Heart left ventricle (tissue), 16 donors: ENCODE data around the gene KCNJ13. TPM values are rescaled to one million over a fixed set of nuclear protein-coding genes. Genes with fewer than 3 reads are reported as not detected.

Experiments
- ATAC-seq, 4 donors: fragments of 200-7000 bp; cut with Tn5 transposase; one replicate each; pipeline ENCODE4 v1.9.1; 2020 to 2022; ENCODE audit warnings: moderate library complexity in 4 of 4, mild to moderate bottlenecking in 3 of 4, moderate number of reproducible peaks in 1 of 4
- DNase-seq, 5 donors: peaks; one replicate each; pipeline ENCODE4 v3.0.0-alpha.2; 2020
- H3K27ac ChIP-seq, 12 donors: fragments of 200-600 bp; sonication (generic) in 4 of 12; one replicate each; pipeline versions ENCODE4 v1.5.0 to v1.8.0; 2016 to 2022; ENCODE audit warnings: mild to moderate bottlenecking in 2 of 12
- H3K27me3 ChIP-seq, 9 donors: fragments of 200-600 bp; sonication (generic) in 2 of 9; one replicate each; pipeline versions ENCODE4 v1.5.1 to v1.8.0; 2016 to 2022; ENCODE audit warnings: mild to moderate bottlenecking in 3 of 9
- H3K36me3 ChIP-seq, 9 donors: fragments of 200-600 bp; sonication (generic) in 2 of 9; one replicate each; pipeline versions ENCODE4 v1.5.0 to v1.8.0; 2018 to 2022; ENCODE audit warnings: mild to moderate bottlenecking in 2 of 9
- H3K4me1 ChIP-seq, 12 donors: fragments of 200-600 bp; sonication (generic) in 4 of 12; one replicate each; pipeline versions ENCODE4 v1.5.0 to v1.8.0; 2016 to 2022; ENCODE audit warnings: mild to moderate bottlenecking in 3 of 12
- H3K4me3 ChIP-seq, 12 donors: fragments of 200-600 bp; sonication (generic) in 4 of 12; one replicate each; pipeline versions ENCODE4 v1.5.0 to v1.8.0; 2017 to 2022; ENCODE audit warnings: mild to moderate bottlenecking in 9 of 12, moderate library complexity in 4 of 12
- H3K9me3 ChIP-seq, 12 donors: fragments of 200-600 bp; sonication (generic) in 4 of 12; one replicate each; pipeline versions ENCODE4 v1.5.0 to v1.8.0; 2016 to 2022; ENCODE audit warnings: mild to moderate bottlenecking in 1 of 12
- CTCF ChIP-seq, 12 donors: fragments of 200-600 bp; sonication (generic) in 4 of 12; IDR thresholded peaks; one replicate each; pipeline versions ENCODE4 v1.5.0 to v1.8.0; 2018 to 2022; ENCODE audit warnings: antibody characterized with exemption in 12 of 12, mild to moderate bottlenecking in 5 of 12
- POLR2A ChIP-seq, 2 donors: fragments of 450-650 bp; IDR thresholded peaks; one replicate each; pipeline ENCODE4 v1.6.1; 2017; ENCODE audit warnings: antibody characterized with exemption in 2 of 2, mild to moderate bottlenecking in 2 of 2, moderate library complexity in 2 of 2
- WGBS, 4 donors: extraction: QIAGEN DNeasy Blood & Tissue Kit in 2 of 4; methylation state at CpG; one replicate each; pipeline versions ENCODE4 v1.1.5 to v1.1.7; 2013 to 2018; 5-methylcytosine and 5-hydroxymethylcytosine counted together
- intact Hi-C, 10 donors: fragments of 100-400 bp; cut with DNase I; formaldehyde crosslinking; loops; one replicate each; pipeline versions ENCODE4 v1.11.1 to v1.14.2; 2022
- polyA plus RNA-seq, 2 donors: library from polyadenylated mRNA; stranded (reverse); fragments of 200-250 nt; gene quantifications; one replicate each; pipeline ENCODE4 v1.2.3, GENCODE V29; 2013
- total RNA-seq, 9 donors: library from RNA; depleted of rRNA in 2 of 9; stranded (reverse); fragments of >200 nt in 2 of 9; fragmentation: NEBNext Ultra II Directional in 3 of 9; extraction: Animal tissue kit (Norgen Biotek cat#: 25700) in 3 of 9; gene quantifications; one replicate each; pipeline versions ENCODE4 v1.1.0 to v1.2.4, GENCODE V29; 2016 to 2023
- donor health status: ischemic (EF 13 %, LVEDD 7.1; RV severe dilation, severe dysfunction).
- donor health status: healthy with polysubstance abuse.
- donor health status: DM: no; HTN: yes; CAD: no.
- donor health status: DM: no; HTN: no; CAD: no.
- donor health status: ischemic (EF 25% LVEDD 6.9; RV normal size, moderate dysfunction).
- donor health status: ischemic (EF 25% LVEDD 5.7; RV mildly dilated, moderate dysfunction).
- donor health status: healthy.
- donor health status: DM: yes; HTN: yes; CAD: no.
- donor health status: ischemic (EF 35%, LVEDD 5.7; RV mildly dilated, moderate dysfunction).
- donor health status: nonischemic (EF 11% LVEDD 7.7; RV severe dilation, severe dysfunction).
- donor health status: DM: yes; HTN: yes; CAD: no.
- donor health status: PGD.
- donor health status: ischemic (EF 29% LVEDD 5.4; RV normal size, mild dysfunction).
- donor health status: nonischemic (EF 23%, LVEDD 6.1; RV moderate dilation, normal function).

The KCNJ13 gene
- total and polyA plus RNA-seq, 11 donors, result not detected

DNA sequence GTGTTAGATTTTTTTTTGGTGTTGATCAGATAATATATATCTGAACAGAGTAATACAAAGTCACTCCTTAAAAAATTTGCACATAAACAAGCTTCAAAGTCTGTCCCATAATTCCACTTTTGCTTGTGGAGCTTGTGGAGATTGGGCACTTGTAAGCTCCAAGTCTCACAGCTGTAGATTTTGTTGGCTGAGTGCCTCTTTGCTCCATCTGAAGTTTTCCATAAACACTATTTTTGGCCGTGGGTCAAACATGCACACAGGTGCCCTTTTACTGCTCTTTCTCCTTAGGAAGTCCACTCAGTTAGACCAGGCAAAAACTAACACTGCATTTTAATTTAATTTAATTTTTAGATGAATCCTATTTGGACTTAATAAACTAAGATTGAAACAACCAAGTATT is 3.6 kb upstream of the KCNJ13 start:
- Histone ChIP-seq H3K27me3 (no peaks in the 10 kb centered on the region), H3K4me1 (peaks cover 0 to 8% (median 0%) of the 10 kb centered on the region in 12 donors), H3K36me3 (peaks cover 0 to 59% (median 10%) of the 10 kb centered on the region in 9 donors), H3K9me3 (no peaks in the 10 kb centered on the region), H3K27ac (peak overlapping the region in 1 of 12 donors; percentile 16), H3K4me3 (no peak overlapping the region)
- intact Hi-C loops, result no loop called here
- ATAC-seq (peak in 1 of 4 donors; percentile 57), DNase-seq (peak in 1 of 5 donors; percentile 10)
- TF ChIP-seq POLR2A (IDR thresholded peaks at IDR 0.05) (no peak), CTCF (IDR thresholded peaks at IDR 0.05) (no peak)
- WGBS, 4 donors, result 20 to 48% (median 39%) methylated on average over 1 of the region's 1 CpG

DNA sequence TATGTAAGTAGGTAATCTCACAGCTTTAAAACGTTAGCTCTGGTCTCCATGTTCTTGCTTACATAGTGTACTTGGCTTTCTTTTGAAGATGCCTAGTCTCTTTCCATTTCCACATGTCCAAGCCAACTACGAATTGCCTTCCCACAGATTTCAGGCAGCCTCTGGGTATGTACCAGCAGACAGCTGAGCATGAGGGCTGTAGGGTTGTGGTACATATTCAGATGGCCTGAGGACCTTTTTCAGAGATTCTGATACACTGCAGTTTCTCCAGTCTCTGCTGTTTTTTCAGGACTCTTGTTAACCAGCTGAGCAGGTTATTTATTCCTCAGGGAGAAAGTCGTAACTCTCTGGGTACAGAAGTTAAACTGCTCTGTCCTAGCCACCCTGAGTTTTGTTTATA is 3.1 kb upstream of the KCNJ13 start:
- H3K4me1 ChIP-seq, result peaks cover 0 to 8% (median 0%) of the 10 kb centered on the region in 12 donors
- peaks cover 0 to 59% (median 12%) of the 10 kb centered on the region in 9 donors for H3K36me3 ChIP-seq
- intact Hi-C loops, result no loop called here
- TF ChIP-seq CTCF (IDR thresholded peaks at IDR 0.05) (no peak), POLR2A (IDR thresholded peaks at IDR 0.05) (no peak)
- H3K9me3 ChIP-seq, result no peaks in the 10 kb centered on the region
- ATAC-seq, result peak in 1 of 4 donors; percentile 47
- peak overlapping the region in 1 of 12 donors; percentile 16 for H3K27ac ChIP-seq
- 57 to 71% (median 65%) methylated on average over 3 of the region's 3 CpGs for WGBS, 4 donors
- no peaks in the 10 kb centered on the region for H3K27me3 ChIP-seq
- H3K4me3 ChIP-seq, result no peak overlapping the region
- DNase-seq, result no peak

DNA sequence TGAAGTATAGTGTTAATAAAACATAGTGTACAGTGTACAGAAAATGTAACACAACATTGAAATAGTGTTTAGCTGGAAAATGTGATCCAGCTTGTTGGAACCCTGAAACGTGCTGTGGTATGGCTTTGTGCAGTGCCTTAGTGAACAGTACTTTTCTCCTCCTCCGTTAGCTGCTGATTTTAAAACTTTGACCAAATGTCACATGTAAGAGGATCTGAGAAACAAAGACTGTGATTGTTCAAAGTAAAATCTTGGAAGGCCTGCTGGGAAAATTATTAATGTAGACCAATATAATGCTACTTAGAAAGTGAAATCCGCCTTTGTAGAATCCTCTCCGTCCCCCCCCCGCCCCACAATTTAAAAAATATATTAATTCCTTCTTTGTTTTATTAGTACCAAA is 911 bp upstream of the KCNJ13 start:
- Histone ChIP-seq H3K9me3 (no peaks in the 10 kb centered on the region), H3K4me1 (peaks cover 0 to 8% (median 0%) of the 10 kb centered on the region in 12 donors), H3K27me3 (no peaks in the 10 kb centered on the region), H3K4me3 (no peak overlapping the region), H3K36me3 (peaks cover 0 to 66% (median 24%) of the 10 kb centered on the region in 9 donors), H3K27ac (no peak overlapping the region)
- ATAC-seq, result no peak
- intact Hi-C loops, result no loop called here
- TF ChIP-seq CTCF (IDR thresholded peaks at IDR 0.05), result no peak
- TF ChIP-seq POLR2A (IDR thresholded peaks at IDR 0.05), result no peak
- 83 to 90% (median 87%) methylated on average over 5 of the region's 5 CpGs for WGBS, 4 donors
- no peak for DNase-seq

- no peak for DNase-seq
- ATAC-seq, result no peak
- Histone ChIP-seq H3K9me3 (no peaks in the 10 kb centered on the region), H3K4me3 (no peak overlapping the region), H3K36me3 (peaks cover 0 to 81% (median 41%) of the 10 kb centered on the region in 9 donors), H3K4me1 (no peaks in the 10 kb centered on the region), H3K27ac (no peak overlapping the region), H3K27me3 (no peaks in the 10 kb centered on the region)
- 96 to 99% (median 99%) methylated on average over 9 of the region's 9 CpGs for WGBS, 4 donors
- intact Hi-C loops, result no loop called here
- TF ChIP-seq CTCF (IDR thresholded peaks at IDR 0.05), result no peak
- no peak for TF ChIP-seq POLR2A (IDR thresholded peaks at IDR 0.05)
Measured at GRCh38 chr2:232773815-232774214, 2.5 kb downstream of the KCNJ13 start.
